PC-9 (cell line): ENCODE results near the gene HBZ. TPM values are rescaled to one million over a fixed set of nuclear protein-coding genes. Genes with fewer than 3 reads are reported as not detected.
"Not testable (repeated sequence)": the region's sequence is repeated elsewhere in the genome, so short reads cannot be mapped to it uniquely, and the experiment has no call there.

Experiments used
- BruUV-seq: library from RNA; stranded (reverse); fragments of 400-500 nt; replicated peaks from 2 replicates; lab custom pipeline; 2021; lab: Mats Ljungman, UMichigan
- CTCF ChIA-PET: fragments of 300-600 bp; sonication (Branson Sonifier 250); formaldehyde crosslinking; loops from one replicate; lab custom pipeline; 2022; ENCODE audit warnings: antibody characterized with exemption; lab: Charles Lee
- POLR2A ChIA-PET: fragments of 300-600 bp; sonication (Branson Sonifier 250); formaldehyde crosslinking; loops from one replicate; lab custom pipeline; 2022; ENCODE audit warnings: antibody characterized with exemption; ENCODE audit not compliant: unreplicated experiment; lab: Charles Lee
- DNase-seq, 2 experiments: peaks; one replicate each; pipeline versions ENCODE4 v3.0.0 to v3.0.0-alpha.2; 2015 to 2022; ENCODE audit warnings: mixed read lengths in 1 of 2
- H2AFZ ChIP-seq: fragments of 200-600 bp; sonication (generic); 2 replicates; pipeline ENCODE4 v1.8.1; 2017; ENCODE audit warnings: antibody characterized with exemption
- H3F3A ChIP-seq: fragments of 200-600 bp; sonication (generic); 2 replicates; pipeline ENCODE4 v1.8.1; 2017; ENCODE audit warnings: antibody characterized with exemption, mild to moderate bottlenecking, low read depth; ENCODE audit not compliant: insufficient read depth
- H3K27ac ChIP-seq: fragments of 200-600 bp; sonication (generic); 2 replicates; pipeline ENCODE4 v1.6.1; 2016; ENCODE audit warnings: mixed run types
- H3K27me3 ChIP-seq: fragments of 200-600 bp; sonication (generic); 2 replicates; pipeline ENCODE4 v1.6.1; 2016; ENCODE audit warnings: low read depth, mixed run types; ENCODE audit not compliant: insufficient read depth
- H3K36me3 ChIP-seq: fragments of 200-600 bp; sonication (generic); 2 replicates; pipeline ENCODE4 v1.6.1; 2016; ENCODE audit warnings: low read depth, mixed run types
- H3K4me1 ChIP-seq: fragments of 200-600 bp; sonication (generic); replicated peaks from 2 replicates; pipeline ENCODE4 v1.6.1; 2016; ENCODE audit warnings: mixed run types; ENCODE audit not compliant: insufficient read depth
- H3K4me2 ChIP-seq: fragments of 200-600 bp; sonication (generic); 2 replicates; pipeline ENCODE4 v1.6.1; 2017; ENCODE audit warnings: mixed run types
- H3K4me3 ChIP-seq: fragments of 200-600 bp; sonication (generic); 2 replicates; pipeline ENCODE4 v1.6.1; 2016; ENCODE audit warnings: mixed run types
- H3K79me2 ChIP-seq: fragments of 200-600 bp; sonication (generic); 2 replicates; pipeline ENCODE4 v1.6.1; 2017; ENCODE audit warnings: low read depth, mixed run types
- H3K9me2 ChIP-seq: fragments of 200-600 bp; sonication (generic); 2 replicates; pipeline ENCODE4 v1.8.1; 2017; ENCODE audit warnings: mild to moderate bottlenecking; ENCODE audit not compliant: insufficient read depth
- H3K9me3 ChIP-seq: fragments of 200-600 bp; sonication (generic); 2 replicates; pipeline ENCODE4 v1.8.1; 2016; ENCODE audit warnings: low read depth; ENCODE audit not compliant: insufficient read depth
- H4K20me1 ChIP-seq: fragments of 200-600 bp; sonication (generic); 2 replicates; pipeline ENCODE4 v1.8.1; 2017; ENCODE audit not compliant: insufficient read depth
- EZH2 ChIP-seq: fragments of 200-600 bp; sonication (generic); IDR thresholded peaks from 2 replicates; pipeline ENCODE4 v1.8.0; 2017; ENCODE audit warnings: antibody characterized with exemption, low read depth
- intact Hi-C: fragments of 100-400 bp; cut with micrococcal nuclease; formaldehyde crosslinking; loops from one replicate; pipeline ENCODE4 v1.10.0; 2022; ENCODE audit not compliant: unreplicated experiment
- total RNA-seq: library from RNA; stranded (reverse); gene quantifications from 2 replicates; pipeline ENCODE4 v1.2.3, GENCODE V29; 2021
- TF ChIP-seq, protein P1 (sequence below): fragments of 200-600 bp; sonication (generic); conservative IDR thresholded peaks from 2 replicates; pipeline ENCODE4 v1.6.1; 2017; ENCODE audit warnings: mixed run types, antibody characterized with exemption, mild to moderate bottlenecking, moderate library complexity

HBZ gene
- total RNA-seq, 1 experiment from 2014 or later, result not detected

DNA sequence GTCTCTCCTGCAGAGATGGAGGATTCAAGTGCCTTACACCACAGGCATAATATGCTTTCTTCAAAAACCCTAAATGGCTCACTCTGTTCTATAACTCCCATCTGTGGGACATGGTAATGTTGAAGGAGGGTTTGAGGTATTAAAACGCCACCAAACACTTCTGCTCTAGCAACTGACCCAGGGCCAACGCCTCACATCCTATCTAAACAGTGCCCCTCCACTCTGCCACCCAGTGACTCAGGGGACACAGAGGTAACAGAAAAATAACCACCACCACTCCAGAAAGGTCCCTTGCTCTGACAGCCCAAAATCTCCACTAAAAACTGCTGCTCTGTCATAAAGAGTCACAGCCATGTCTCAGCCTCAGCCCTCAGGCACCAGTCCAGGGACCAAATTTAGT, 31.7 kb upstream of the HBZ start:
- no peak overlapping the region for H3K4me3 ChIP-seq
- no peak overlapping the region for H2AFZ ChIP-seq
- peaks cover 10% of the 10 kb centered on the region; the same call in 1 of the 2 replicates for H3K36me3 ChIP-seq
- TF ChIP-seq EZH2, result no peak
- TF ChIP-seq, protein P1, sequence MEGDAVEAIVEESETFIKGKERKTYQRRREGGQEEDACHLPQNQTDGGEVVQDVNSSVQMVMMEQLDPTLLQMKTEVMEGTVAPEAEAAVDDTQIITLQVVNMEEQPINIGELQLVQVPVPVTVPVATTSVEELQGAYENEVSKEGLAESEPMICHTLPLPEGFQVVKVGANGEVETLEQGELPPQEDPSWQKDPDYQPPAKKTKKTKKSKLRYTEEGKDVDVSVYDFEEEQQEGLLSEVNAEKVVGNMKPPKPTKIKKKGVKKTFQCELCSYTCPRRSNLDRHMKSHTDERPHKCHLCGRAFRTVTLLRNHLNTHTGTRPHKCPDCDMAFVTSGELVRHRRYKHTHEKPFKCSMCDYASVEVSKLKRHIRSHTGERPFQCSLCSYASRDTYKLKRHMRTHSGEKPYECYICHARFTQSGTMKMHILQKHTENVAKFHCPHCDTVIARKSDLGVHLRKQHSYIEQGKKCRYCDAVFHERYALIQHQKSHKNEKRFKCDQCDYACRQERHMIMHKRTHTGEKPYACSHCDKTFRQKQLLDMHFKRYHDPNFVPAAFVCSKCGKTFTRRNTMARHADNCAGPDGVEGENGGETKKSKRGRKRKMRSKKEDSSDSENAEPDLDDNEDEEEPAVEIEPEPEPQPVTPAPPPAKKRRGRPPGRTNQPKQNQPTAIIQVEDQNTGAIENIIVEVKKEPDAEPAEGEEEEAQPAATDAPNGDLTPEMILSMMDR, result no peak
- no peak for DNase-seq
- ChIA-PET CTCF (no interaction called here), POLR2A (interaction anchor here (0.6 kb wide), 1 partner anchor 61 kb away, joined by 7 read pairs; no protein-coding TSS in a partner anchor)
- no peaks in the 10 kb centered on the region for H3K9me3 ChIP-seq
- no peaks in the 10 kb centered on the region for H3K9me2 ChIP-seq
- H3K27me3 ChIP-seq, result no peaks in the 10 kb centered on the region
- H3K27ac ChIP-seq, result no peak overlapping the region
- BruUV-seq, result no TSS peak
- H3K4me2 ChIP-seq, result no peak overlapping the region
- no peaks in the 10 kb centered on the region for H3K4me1 ChIP-seq
- peaks cover 29% of the 10 kb centered on the region for H4K20me1 ChIP-seq
- no peaks in the 10 kb centered on the region; the same call in 1 of the 2 replicates for H3K79me2 ChIP-seq
- H3F3A ChIP-seq, result peaks cover 8% of the 10 kb centered on the region
- intact Hi-C loops, result no loop called here

DNA sequence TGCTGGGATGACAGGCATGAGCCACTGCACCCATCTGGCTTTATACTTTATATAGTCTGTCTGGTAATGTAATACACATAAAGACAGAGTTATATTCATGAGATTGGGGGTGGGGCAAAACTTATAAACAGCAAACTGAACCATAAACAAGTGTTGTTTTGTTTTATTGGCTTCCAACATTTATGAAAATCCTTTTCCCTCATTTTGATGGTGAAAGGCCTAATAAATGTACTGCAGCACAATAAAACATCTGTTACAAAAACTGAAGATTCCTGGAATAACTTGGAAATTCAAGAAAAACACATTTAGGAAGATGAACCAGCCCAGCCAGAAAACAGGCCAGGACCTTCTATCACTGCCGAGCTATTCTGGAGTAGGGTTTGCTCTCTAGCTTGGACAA, 30.1 kb upstream of the HBZ start:
- ChIA-PET POLR2A (no interaction called here), CTCF (no interaction called here)
- BruUV-seq, result no TSS peak
- TF ChIP-seq, protein P1, result no peak
- TF ChIP-seq EZH2, result no peak
- Histone ChIP-seq H3K27ac (no peak overlapping the region), H3K4me3 (no peak overlapping the region), H3K79me2 (no peaks in the 10 kb centered on the region; the same call in 1 of the 2 replicates), H3K4me1 (no peaks in the 10 kb centered on the region), H2AFZ (no peak overlapping the region), H3K9me3 (no peaks in the 10 kb centered on the region), H4K20me1 (peaks cover 24% of the 10 kb centered on the region), H3K9me2 (no peaks in the 10 kb centered on the region), H3K27me3 (no peaks in the 10 kb centered on the region), H3K36me3 (0 out of 2 replicates have a peak, but pooled peaks cover 6% of the 10 kb centered on the region), H3K4me2 (no peak overlapping the region), H3F3A (peaks cover 8% of the 10 kb centered on the region)
- no peak for DNase-seq
- intact Hi-C loops, result no loop called here

DNA sequence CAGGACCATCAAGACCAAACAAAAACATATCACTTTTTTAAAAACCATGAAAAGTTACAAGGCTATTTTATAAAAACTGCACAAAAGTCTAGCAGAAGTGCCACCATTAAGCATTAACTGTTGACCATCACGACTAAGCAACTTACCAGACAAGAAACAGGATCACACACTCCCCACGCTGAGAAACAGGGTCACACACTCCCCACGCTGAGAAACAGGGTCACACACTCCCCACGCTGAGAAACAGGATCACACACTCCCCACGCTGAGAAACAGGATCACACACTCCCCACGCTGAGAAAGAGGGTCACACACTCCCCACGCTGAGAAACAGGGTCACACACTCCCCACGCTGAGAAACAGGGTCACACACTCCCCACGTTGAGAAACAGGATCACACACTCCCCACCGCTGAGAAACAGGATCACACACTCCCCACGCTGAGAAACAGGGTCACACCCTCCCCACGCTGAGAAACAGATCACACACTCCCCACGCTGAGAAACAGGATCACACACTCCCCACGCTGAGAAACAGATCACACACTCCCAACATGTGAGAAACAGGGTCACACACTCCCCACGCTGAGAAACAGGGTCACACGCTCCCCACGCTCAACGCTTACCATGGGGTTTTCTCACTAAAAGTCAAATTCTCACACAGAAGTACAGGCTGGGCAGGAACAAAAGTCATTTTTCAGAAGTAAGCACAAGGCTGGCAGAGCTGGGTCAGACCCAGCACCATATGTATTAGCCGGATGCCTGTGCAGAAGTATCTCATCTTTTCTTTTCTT, 28.7 kb upstream of the HBZ start:
- CTCF ChIA-PET, H3F3A ChIP-seq, H3K4me2 ChIP-seq, H3K79me2 ChIP-seq, H3K9me3 ChIP-seq, H3K4me3 ChIP-seq, H3K9me2 ChIP-seq, intact Hi-C loops, H3K4me1 ChIP-seq, BruUV-seq, DNase-seq, POLR2A ChIA-PET, H3K27ac ChIP-seq, H2AFZ ChIP-seq, H3K27me3 ChIP-seq, H3K36me3 ChIP-seq: not testable (repeated sequence)
- peaks cover 12% of the 10 kb centered on the region for H4K20me1 ChIP-seq
